Measurements from ENCODE around the gene ARL6IP1.
"Not testable (repeated sequence)": the region's sequence is repeated elsewhere in the genome, so short reads cannot be mapped to it uniquely, and the experiment has no call there.

Gene ARL6IP1

DNA sequence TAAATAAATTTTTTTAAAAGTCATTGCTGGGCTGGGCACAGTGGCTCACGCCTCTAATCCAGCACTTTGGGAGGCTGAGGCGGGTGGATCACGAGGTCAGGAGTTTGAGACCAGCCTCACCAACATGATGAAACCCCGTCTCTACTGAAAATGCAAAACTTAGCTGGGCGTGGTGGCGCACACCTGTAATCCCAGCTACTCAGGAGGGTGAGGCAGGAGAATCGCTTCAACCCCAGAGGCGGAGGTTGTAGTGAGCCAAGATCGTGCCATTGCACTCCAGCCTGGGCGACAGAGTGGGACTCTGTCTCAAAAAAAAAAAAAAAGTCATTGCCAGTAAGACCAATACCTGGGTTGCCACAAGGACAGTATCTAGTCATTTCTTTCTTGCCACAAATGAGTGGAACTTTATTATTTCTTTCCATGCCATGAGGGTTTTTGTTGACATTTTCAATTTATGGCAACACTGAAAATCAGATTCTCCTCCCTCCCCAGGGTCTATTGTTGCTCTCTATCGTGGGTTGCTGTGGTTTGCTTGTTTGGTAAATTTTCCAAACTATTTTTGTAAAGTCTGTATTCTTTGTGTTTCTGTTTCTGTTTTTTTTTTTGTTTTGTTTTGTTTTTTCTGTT, 30.9 kb downstream of the ARL6IP1 start:
- in situ Hi-C loops (cut with HindIII; ENCODE audit: low sequenced_read_pairs), result not testable (repeated sequence)

GRCh38 chr16:18767217-18767616, 34.1 kb downstream of the ARL6IP1 start:
- in situ Hi-C loops (cut with HindIII; ENCODE audit: low sequenced_read_pairs), result not testable (repeated sequence)

GRCh38 chr16:18762713-18763112, 38.6 kb downstream of the ARL6IP1 start:
- in situ Hi-C loops (cut with HindIII; ENCODE audit: low sequenced_read_pairs), result not testable (repeated sequence)

- in situ Hi-C loops (cut with HindIII; ENCODE audit: low sequenced_read_pairs), result not testable (repeated sequence)
Measured at GRCh38 chr16:18759598-18760520, 41.5 kb downstream of the ARL6IP1 start.

GRCh38 chr16:18757960-18758660, 43.2 kb downstream of the ARL6IP1 start:
- in situ Hi-C loops (cut with HindIII; ENCODE audit: low sequenced_read_pairs), result not testable (repeated sequence)

GRCh38 chr16:18756639-18757038, 44.7 kb downstream of the ARL6IP1 start:
- in situ Hi-C loops (cut with HindIII; ENCODE audit: low sequenced_read_pairs), result not testable (repeated sequence)

GRCh38 chr16:18742870-18743269, 58.5 kb downstream of the ARL6IP1 start:
- in situ Hi-C loops (cut with HindIII; ENCODE audit: low sequenced_read_pairs), result not testable (repeated sequence)

Measured in DLD1 (cell line).